Activated CD4-positive, alpha-beta T cell treated with anti-CD3 and anti-CD28 coated beads, Interleukin-2, amount 50 U/mL, for 1 hour (primary cell): ENCODE results near the gene CORO2B.
"Not testable (repeated sequence)": the region's sequence is repeated elsewhere in the genome, so short reads cannot be mapped to it uniquely, and the experiment has no call there.

ENCODE experiments used
- DNase-seq: peaks from one replicate; pipeline ENCODE4 v3.0.0-alpha.2; 2020

CORO2B gene

GRCh38 chr15:68631601-68632051 is 52.8 kb downstream of the CORO2B start:
- DNase-seq, result no peak

GRCh38 chr15:68632101-68632500 is 53.3 kb downstream of the CORO2B start:
- no peak for DNase-seq

GRCh38 chr15:68633231-68634121 is 54.7 kb downstream of the CORO2B start:
- no peak for DNase-seq

GRCh38 chr15:68634122-68634482 is 55.3 kb downstream of the CORO2B start:
- no peak for DNase-seq

GRCh38 chr15:68634531-68634930 is 55.7 kb downstream of the CORO2B start:
- DNase-seq, result no peak

GRCh38 chr15:68635141-68635540 is 56.3 kb downstream of the CORO2B start:
- DNase-seq, result no peak

- DNase-seq, result no peak
Observed at GRCh38 chr15:68636256-68636655, 57.5 kb downstream of the CORO2B start.

- DNase-seq, result no peak
Observed at GRCh38 chr15:68637767-68638404, 59.1 kb downstream of the CORO2B start.

- DNase-seq, result no peak
Observed at GRCh38 chr15:68638953-68639515, 60.2 kb downstream of the CORO2B start.

GRCh38 chr15:68639926-68640600 is 61.3 kb downstream of the CORO2B start:
- no peak for DNase-seq

GRCh38 chr15:68640791-68641331 is 62.1 kb downstream of the CORO2B start:
- DNase-seq, result no peak

GRCh38 chr15:68641376-68641775 is 62.6 kb downstream of the CORO2B start:
- DNase-seq, result no peak

GRCh38 chr15:68642491-68642845 is 63.7 kb downstream of the CORO2B start:
- DNase-seq, result no peak

- no peak for DNase-seq
Observed at GRCh38 chr15:68643216-68643830, 64.5 kb downstream of the CORO2B start.

- no peak for DNase-seq
Observed at GRCh38 chr15:68644083-68644904, 65.5 kb downstream of the CORO2B start.

GRCh38 chr15:68644996-68645395 is 66.2 kb downstream of the CORO2B start:
- DNase-seq, result no peak

- no peak for DNase-seq
Observed at GRCh38 chr15:68646156-68646555, 67.4 kb downstream of the CORO2B start.

GRCh38 chr15:68646696-68647095 is 67.9 kb downstream of the CORO2B start:
- no peak for DNase-seq

GRCh38 chr15:68647361-68647760 is 68.6 kb downstream of the CORO2B start:
- not testable (repeated sequence) for DNase-seq

- DNase-seq, result peak; percentile 26
Observed at GRCh38 chr15:68650901-68651709, 72.3 kb downstream of the CORO2B start.
